Endothelial cell of umbilical vein (primary cell): Measurements from ENCODE around the gene GLIS2. TPM values are rescaled to one million over a fixed set of nuclear protein-coding genes. Genes with fewer than 3 reads are reported as not detected.

Experiments used
- BruUV-seq: library from RNA; stranded (reverse); fragments of 400-500 nt; replicated peaks from 2 replicates; lab custom pipeline; 2021; lab: Mats Ljungman, UMichigan
- CTCF ChIA-PET: fragments of 300-600, 350-600 bp; sonication (Branson Sonifier 250); formaldehyde crosslinking; loops from one replicate; lab custom pipeline; 2021; ENCODE audit warnings: antibody characterized with exemption, inconsistent platforms; lab: Charles Lee
- POLR2A ChIA-PET: fragments of 300-600, 350-600 bp; sonication (Branson Sonifier 250); formaldehyde crosslinking; loops from one replicate; lab custom pipeline; 2021; ENCODE audit warnings: antibody characterized with exemption, inconsistent platforms; lab: Charles Lee
- DNase-seq: peaks from one replicate; pipeline ENCODE4 v3.0.0-alpha.2; 2011; ENCODE audit warnings: low read depth, low spot score
- FAIRE-seq: peaks from 2 replicates; lab custom pipeline; 2011; peaks lifted over from hg19 to GRCh38; lab: Jason Lieb, UNC
- H2AFZ ChIP-seq: 2 replicates; pipeline ENCODE4 v1.6.0; 2012; ENCODE audit warnings: low read depth, low read length, control low read depth, inconsistent platforms
- H3K27ac ChIP-seq: 2 replicates; pipeline ENCODE4 v1.5.1; 2011; ENCODE audit warnings: low read depth, mild to moderate bottlenecking, control low read depth, low read length, moderate library complexity; ENCODE audit not compliant: insufficient read depth
- H3K27me3 ChIP-seq, 2 experiments: 2 replicates each; pipeline versions ENCODE4 v1.6.0 to v1.6.1; 2011; ENCODE audit warnings: low read length in 2 of 2, mixed read lengths in 1 of 2; ENCODE audit not compliant: control insufficient read depth in 2 of 2, insufficient read depth in 2 of 2
- H3K36me3 ChIP-seq, 2 experiments: 2 replicates in 1 of 2; 3 replicates in 1 of 2; pipeline ENCODE4 v1.5.1; 2011; ENCODE audit warnings: low read length in 2 of 2, mild to moderate bottlenecking in 1 of 2, moderate library complexity in 1 of 2; ENCODE audit not compliant: control insufficient read depth in 2 of 2, insufficient read depth in 2 of 2; ENCODE audit errors: extremely low read depth in 1 of 2
- H3K4me1 ChIP-seq: 3 replicates; pipeline ENCODE4 v1.5.1; 2011; ENCODE audit warnings: mild to moderate bottlenecking, low read length; ENCODE audit not compliant: control insufficient read depth, insufficient read depth; ENCODE audit errors: extremely low read depth
- H3K4me2 ChIP-seq: 2 replicates; pipeline ENCODE4 v1.6.1; 2011; ENCODE audit warnings: low read length, control low read depth, mixed read lengths; ENCODE audit not compliant: insufficient read depth
- H3K4me3 ChIP-seq, 3 experiments: fragments of 200-600 bp in 1 of 3; sonication (generic), shearing (Covaris generic) in 1 of 3; replicated peaks in 1 of 3; 2 replicates each; pipeline ENCODE4 v1.5.1; 2011 to 2016; ENCODE audit warnings: control low read depth in 3 of 3, low read length in 3 of 3, mild to moderate bottlenecking in 2 of 3, inconsistent platforms in 1 of 3, low read depth in 1 of 3, moderate library complexity in 1 of 3; ENCODE audit not compliant: insufficient read depth in 1 of 3
- H3K79me2 ChIP-seq: 2 replicates; pipeline ENCODE4 v1.6.0; 2012; ENCODE audit warnings: low read length, inconsistent platforms; ENCODE audit not compliant: control insufficient read depth, insufficient read depth
- H3K9ac ChIP-seq: replicated peaks from 2 replicates; pipeline ENCODE3; 2011; ENCODE audit warnings: low read length, control low read depth; ENCODE audit not compliant: insufficient read depth; ENCODE audit errors: extremely low read depth
- H3K9me1 ChIP-seq: replicated peaks from 3 replicates; pipeline ENCODE4 v1.6.0; 2011; ENCODE audit warnings: mild to moderate bottlenecking, low read length; ENCODE audit not compliant: control insufficient read depth, insufficient read depth; ENCODE audit errors: extremely low read depth
- H3K9me3 ChIP-seq: replicated peaks from 2 replicates; pipeline ENCODE4 v1.5.1; 2012; ENCODE audit warnings: low read length, inconsistent platforms; ENCODE audit not compliant: control insufficient read depth, insufficient read depth
- H4K20me1 ChIP-seq: replicated peaks from 2 replicates; pipeline ENCODE3; 2011; ENCODE audit warnings: mild to moderate bottlenecking, low read length; ENCODE audit not compliant: control insufficient read depth, insufficient read depth; ENCODE audit errors: extremely low read depth
- EZH2 ChIP-seq: IDR thresholded peaks from 2 replicates; pipeline ENCODE4 v1.6.1; 2012; ENCODE audit warnings: borderline replicate concordance, low read depth, mild to moderate bottlenecking, moderate library complexity, low read length, inconsistent platforms; ENCODE audit not compliant: severe bottlenecking
- FOS ChIP-seq: IDR thresholded peaks from 2 replicates; pipeline ENCODE4 v1.6.1; 2011; ENCODE audit warnings: mild to moderate bottlenecking, low read length, moderate library complexity, borderline replicate concordance; ENCODE audit not compliant: insufficient read depth
- GATA2 ChIP-seq: IDR thresholded peaks from 2 replicates; pipeline ENCODE4 v1.7.0; 2011; ENCODE audit warnings: low read depth, mild to moderate bottlenecking, moderate library complexity, mixed read lengths, low read length; ENCODE audit not compliant: insufficient read length, insufficient read depth
- MYC ChIP-seq: IDR thresholded peaks from one replicate; pipeline ENCODE4 v1.6.1; 2011; ENCODE audit warnings: mild to moderate bottlenecking, low read depth, low read length
- POLR2A ChIP-seq: IDR thresholded peaks from 2 replicates; pipeline ENCODE4 v1.6.1; 2012; ENCODE audit warnings: low read depth, mild to moderate bottlenecking, control low read depth, low read length
- POLR2AphosphoS5 ChIP-seq: IDR thresholded peaks from 2 replicates; pipeline ENCODE4 v1.6.1; 2012; ENCODE audit warnings: low read depth, mild to moderate bottlenecking, control low read depth, low read length, moderate library complexity; ENCODE audit not compliant: insufficient read depth
- dilution Hi-C: fragments of 300-500 bp; cut with MboI; formaldehyde crosslinking; loops from one replicate; pipeline ENCODE4 v1.15.0; 2019; ENCODE audit warnings: low sequenced_read_pairs; ENCODE audit not compliant: extremely low pct_ligation_motif_present
- intact Hi-C: fragments of 100-400 bp; cut with micrococcal nuclease; formaldehyde crosslinking; loops from one replicate; pipeline ENCODE4 v1.10.0; 2022
- polyA plus RNA-seq, 4 experiments: library from polyadenylated mRNA; depleted of rRNA in 3 of 4; stranded (reverse) in 3 of 4; unstranded in 1 of 4; fragments of >200 nt; gene quantifications; 2 replicates each; pipeline versions ENCODE4 v1.2.1 to v1.2.3, GENCODE V29; 2011 to 2012; ENCODE audit warnings: missing spikeins in 1 of 4
- total RNA-seq: library from RNA; stranded (reverse); gene quantifications from 2 replicates; pipeline ENCODE4 v1.2.3, GENCODE V29; 2021
- TF ChIP-seq, protein P1 (sequence below): IDR thresholded peaks from 2 replicates; pipeline ENCODE4 v1.6.1; 2011; ENCODE audit not compliant: insufficient read depth, insufficient read length

Gene GLIS2
- total and polyA plus RNA-seq, 2 donors (not counting 3 experiments of a cell fraction or from before 2014, with no cell fraction given): 4.6 to 10.1 TPM

DNA sequence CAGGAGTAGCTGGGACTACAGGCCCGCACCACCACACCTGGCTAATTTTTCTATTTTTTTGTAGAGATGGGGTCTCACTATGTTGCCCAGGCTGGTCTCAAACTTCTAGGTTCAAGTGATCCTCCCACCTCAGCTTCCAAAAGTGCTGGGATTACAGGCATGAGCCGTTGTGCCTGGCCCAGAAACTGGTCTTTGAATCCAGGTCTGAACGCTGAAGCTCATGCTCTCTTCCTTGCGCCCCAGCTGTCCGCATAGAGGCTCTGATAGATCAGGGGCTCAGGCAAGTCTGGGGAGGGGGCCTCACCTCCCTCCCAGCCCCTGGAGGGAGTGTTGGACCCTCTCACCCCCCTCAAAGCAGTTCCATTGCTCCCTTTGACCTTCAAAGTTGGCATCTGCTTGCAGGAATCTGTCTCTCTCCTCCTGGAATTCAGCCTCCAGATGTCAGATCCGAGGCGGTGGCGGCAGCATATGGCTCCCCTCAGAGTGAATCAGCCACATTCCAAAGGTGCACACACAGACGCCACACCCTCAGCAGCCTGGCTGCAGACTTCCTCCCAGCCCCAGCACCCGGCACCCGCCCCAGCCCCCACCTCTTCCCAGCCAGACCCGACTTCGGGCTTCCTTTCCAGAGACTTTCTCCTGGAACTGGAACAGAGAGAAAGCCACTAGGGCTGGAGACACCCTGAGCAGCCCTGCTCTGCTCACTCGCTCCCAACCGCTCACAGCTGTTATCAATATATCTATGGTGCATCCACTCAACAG lies 16.9 kb upstream of the GLIS2 start:
- DNase-seq (peak; percentile 65), FAIRE-seq (peak; percentile 95)
- Histone ChIP-seq H3K79me2 (no peaks in the 10 kb centered on the region), H3K27ac (peak overlapping the region; percentile 69), H3K36me3 (no peaks in the 10 kb centered on the region), H3K9ac (peak overlapping the region; percentile 55), H4K20me1 (no peaks in the 10 kb centered on the region), H3K4me2 (peak overlapping the region; percentile 56), H3K9me1 (no peaks in the 10 kb centered on the region), H3K27me3 (no peaks in the 10 kb centered on the region), H3K9me3 (no peaks in the 10 kb centered on the region), H2AFZ (peak overlapping the region; percentile 89), H3K4me1 (peaks cover 15% of the 10 kb centered on the region), H3K4me3 (no peak overlapping the region)
- POLR2A ChIA-PET: interaction anchor here (0.7 kb wide), 1 partner anchor 25 kb away, joined by 3 read pairs; no protein-coding TSS in a partner anchor
- BruUV-seq: no TSS peak
- dilution Hi-C loops (no loop called here), intact Hi-C loops (loop anchor here (1.0 kb wide), 1 partner anchor 8 kb away; no protein-coding TSS in a partner anchor)
- CTCF ChIA-PET: interaction anchor here (1.0 to 6.0 kb wide), 9 partner anchors 8 to 45 kb away, joined by 3 to 58 read pairs (median 8); partner anchors contain the start of genes GLIS2 and TFAP4
- TF ChIP-seq POLR2AphosphoS5: peak; percentile 86
- no peak for TF ChIP-seq EZH2
- TF ChIP-seq POLR2A: peak; percentile 53
- TF ChIP-seq MYC: no peak
- peak; percentile 51 for TF ChIP-seq FOS
- no peak for TF ChIP-seq GATA2
- TF ChIP-seq, protein P1, sequence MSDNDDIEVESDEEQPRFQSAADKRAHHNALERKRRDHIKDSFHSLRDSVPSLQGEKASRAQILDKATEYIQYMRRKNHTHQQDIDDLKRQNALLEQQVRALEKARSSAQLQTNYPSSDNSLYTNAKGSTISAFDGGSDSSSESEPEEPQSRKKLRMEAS: no peak
